T-cell (primary cell): ENCODE results near the gene ZFHX3. TPM values are rescaled to one million over a fixed set of nuclear protein-coding genes. Genes with fewer than 3 reads are reported as not detected.

ENCODE experiments used
- ATAC-seq, 4 experiments: fragments of 200-7000 bp in 3 of 4; fragments of 150-1000 bp in 1 of 4; cut with Tn5 transposase; replicated peaks in 1 of 4; 1 replicate in 3 of 4; 2 replicates in 1 of 4; pipeline ENCODE4 v1.10.0; 2021; ENCODE audit warnings: moderate library complexity in 3 of 4, mild to moderate bottlenecking in 2 of 4, moderate number of reproducible peaks in 1 of 4
- CTCF ChIA-PET, 2 donors: fragments of 300-600 bp; sonication (Branson Sonifier 250); formaldehyde crosslinking; loops; one replicate each; lab custom pipeline; 2022; ENCODE audit warnings: antibody characterized with exemption in 2 of 2; lab: Charles Lee
- POLR2A ChIA-PET, 2 donors: fragments of 300-600 bp; sonication (Branson Sonifier 250); formaldehyde crosslinking; loops; one replicate each; lab custom pipeline; 2022; ENCODE audit warnings: antibody characterized with exemption in 2 of 2; lab: Charles Lee
- DNase-seq, 35 experiments: peaks; one replicate each; pipeline versions ENCODE4 v3.0.0 to v3.0.0-alpha.2; 2013 to 2023
- H3K27ac ChIP-seq: one replicate; pipeline ENCODE4 v1.5.1; 2013; ENCODE audit warnings: low read length
- H3K27me3 ChIP-seq, 2 experiments: replicated peaks in 1 of 2; 1 replicate in 1 of 2; 2 replicates in 1 of 2; pipeline versions ENCODE4 v1.6.1 to v1.7.0; 2013; ENCODE audit warnings: low read length in 1 of 2, mixed read lengths in 1 of 2; ENCODE audit not compliant: control insufficient read depth in 2 of 2, insufficient read depth in 2 of 2; ENCODE audit errors: extremely low read depth in 1 of 2
- H3K36me3 ChIP-seq, 2 donors: 1 replicate in 1 of 2; 2 replicates in 1 of 2; pipeline versions ENCODE4 v1.6.1 to v1.7.0; 2013; ENCODE audit warnings: low read length in 1 of 2; ENCODE audit not compliant: control insufficient read depth in 2 of 2, insufficient read depth in 1 of 2; ENCODE audit errors: extremely low read depth in 1 of 2
- H3K4me1 ChIP-seq, 2 experiments: 1 replicate in 1 of 2; 2 replicates in 1 of 2; pipeline versions ENCODE4 v1.6.1 to v1.7.0; 2013; ENCODE audit warnings: low read length in 2 of 2, mixed read lengths in 1 of 2; ENCODE audit not compliant: insufficient read depth in 2 of 2, control insufficient read depth in 1 of 2; ENCODE audit errors: extremely low read depth in 1 of 2
- H3K4me3 ChIP-seq, 2 donors: 1 replicate in 1 of 2; 2 replicates in 1 of 2; pipeline versions ENCODE4 v1.5.1 to v1.7.0; 2013; ENCODE audit warnings: mild to moderate bottlenecking in 2 of 2, low read length in 1 of 2, moderate library complexity in 1 of 2; ENCODE audit not compliant: control insufficient read depth in 1 of 2; ENCODE audit errors: extremely low read depth in 1 of 2
- H3K9me3 ChIP-seq: 2 replicates; pipeline ENCODE4 v1.7.0; 2013
- H3K27ac Mint-ChIP-seq, 2 donors: one replicate each; pipeline ENCODE4 v1.8.0; 2020 to 2021; ENCODE audit warnings: mild to moderate bottlenecking in 2 of 2, mixed read lengths in 2 of 2
- H3K27me3 Mint-ChIP-seq, 2 donors: one replicate each; pipeline ENCODE4 v1.8.0; 2021 to 2022; ENCODE audit warnings: mixed read lengths in 2 of 2
- H3K36me3 Mint-ChIP-seq: one replicate; pipeline ENCODE4 v1.8.0; 2021; ENCODE audit warnings: mixed read lengths
- H3K4me1 Mint-ChIP-seq, 3 donors: one replicate each; pipeline ENCODE4 v1.8.0; 2020 to 2022; ENCODE audit warnings: mixed read lengths in 3 of 3, mild to moderate bottlenecking in 1 of 3
- H3K4me3 Mint-ChIP-seq, 3 donors: one replicate each; pipeline ENCODE4 v1.8.0; 2020 to 2022; ENCODE audit warnings: mild to moderate bottlenecking in 3 of 3, mixed read lengths in 3 of 3, moderate library complexity in 3 of 3
- H3K9me3 Mint-ChIP-seq, 3 donors: one replicate each; pipeline ENCODE4 v1.8.0; 2020 to 2022; ENCODE audit warnings: mixed read lengths in 3 of 3
- WGBS: methylation state at CpG from one replicate; pipeline ENCODE4 v1.1.5; 2013; ENCODE audit warnings: missing lambda C conversion rate; ENCODE audit not compliant: insufficient coverage; 5-methylcytosine and 5-hydroxymethylcytosine counted together
- total RNA-seq, 35 experiments: library from RNA in 6 of 35; stranded (reverse) in 6 of 35; fragments of 120-200 nt in 1 of 35; gene quantifications; one replicate each; pipeline versions ENCODE4 v1.2.1 to v1.2.4 and lab custom pipeline; 2013 to 2026

The ZFHX3 gene
- total RNA-seq, 5 donors from 2014 or later (not counting 1 experiment from before 2014, with no cell fraction given), result 0.35 to 2.1 (median 1.0) TPM

- CTCF ChIA-PET, result no interaction called here
- Mint-ChIP-seq H3K27ac (peak overlapping the region in 1 of 2 donors; percentile 71), H3K9me3 (no peaks in the 10 kb centered on the region), H3K4me3 (peak overlapping the region; percentile 83 to 92 (median 90)), H3K4me1 (peaks cover 12 to 39% (median 31%) of the 10 kb centered on the region in 3 donors), H3K36me3 (no peaks in the 10 kb centered on the region), H3K27me3 (peaks cover 56 to 63% of the 10 kb centered on the region in 2 donors)
- Histone ChIP-seq H3K9me3 (no peaks in the 10 kb centered on the region), H3K4me1 (peaks cover 10 to 16% of the 10 kb centered on the region in 2 experiments), H3K4me3 (peak overlapping the region in 1 of 2 donors; percentile 32), H3K27ac (no peak overlapping the region), H3K27me3 (peaks cover 24 to 29% of the 10 kb centered on the region in 2 experiments), H3K36me3 (no peaks in the 10 kb centered on the region)
- DNase-seq, result no peak
- ATAC-seq, result peak; percentile 19 to 43 (median 29)
- 2% methylated on average over 93 of the region's 101 CpGs for WGBS
- POLR2A ChIA-PET, result no interaction called here
These were observed 9.6 kb upstream of the ZFHX3 start for GRCh38 chr16:73057291-73058210.

DNA sequence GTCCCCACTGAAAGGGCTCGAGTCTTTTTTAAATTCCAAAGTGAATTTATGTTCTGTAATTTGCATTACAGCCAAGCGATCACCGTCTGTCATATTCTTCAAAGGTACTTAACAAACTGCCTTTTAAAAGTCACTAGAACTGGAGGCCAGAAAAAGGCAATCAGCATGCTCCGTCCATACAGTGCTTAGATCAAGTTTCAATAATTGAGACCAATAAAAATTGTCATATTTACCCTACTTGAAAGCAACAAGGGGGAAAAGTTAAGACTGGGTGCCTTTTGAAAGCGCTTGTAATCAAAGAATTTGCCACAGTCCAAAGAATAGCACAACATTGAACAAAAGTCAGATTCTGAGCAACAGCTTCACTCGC lies 9.0 kb upstream of the ZFHX3 start:
- no peak overlapping the region for H3K27ac ChIP-seq
- WGBS, result 92% methylated on average over 2 of the region's 6 CpGs
- DNase-seq (no peak), ATAC-seq (no peak)
- H3K9me3 ChIP-seq, result no peaks in the 10 kb centered on the region
- H3K4me3 Mint-ChIP-seq, result peak overlapping the region; percentile 83 to 92 (median 90)
- H3K4me1 Mint-ChIP-seq, result peaks cover 12 to 35% (median 26%) of the 10 kb centered on the region in 3 donors
- H3K36me3 ChIP-seq, result no peaks in the 10 kb centered on the region
- H3K4me1 ChIP-seq, result peaks cover 9 to 15% of the 10 kb centered on the region in 2 experiments
- H3K27me3 ChIP-seq, result peaks cover 19 to 27% of the 10 kb centered on the region in 2 experiments
- ChIA-PET CTCF (interaction anchor here in 1 of 2 donors (0.5 kb wide), 1 partner anchor 14 kb away, joined by 5 read pairs; no protein-coding TSS in a partner anchor), POLR2A (interaction anchor here in 1 of 2 donors (0.6 kb wide), 1 partner anchor 48 kb away, joined by 6 read pairs; no protein-coding TSS in a partner anchor)
- peaks cover 50 to 57% of the 10 kb centered on the region in 2 donors for H3K27me3 Mint-ChIP-seq
- H3K9me3 Mint-ChIP-seq, result no peaks in the 10 kb centered on the region
- H3K4me3 ChIP-seq, result no peak overlapping the region
- peak overlapping the region in 1 of 2 donors; percentile 71 for H3K27ac Mint-ChIP-seq
- no peaks in the 10 kb centered on the region for H3K36me3 Mint-ChIP-seq

- Histone ChIP-seq H3K4me1 (peaks cover 9 to 15% of the 10 kb centered on the region in 2 experiments), H3K27me3 (peaks cover 16 to 27% of the 10 kb centered on the region in 2 experiments), H3K27ac (no peak overlapping the region), H3K9me3 (no peaks in the 10 kb centered on the region), H3K4me3 (no peak overlapping the region), H3K36me3 (no peaks in the 10 kb centered on the region)
- Mint-ChIP-seq H3K27me3 (peaks cover 47 to 54% of the 10 kb centered on the region in 2 donors), H3K27ac (no peak overlapping the region), H3K9me3 (no peaks in the 10 kb centered on the region), H3K36me3 (no peaks in the 10 kb centered on the region), H3K4me1 (peaks cover 12 to 35% (median 26%) of the 10 kb centered on the region in 3 donors), H3K4me3 (peak overlapping the region; percentile 18 to 92 (median 29))
- ATAC-seq (no peak), DNase-seq (no peak)
- ChIA-PET POLR2A (interaction anchor here in 1 of 2 donors (0.6 kb wide), 1 partner anchor 49 kb away, joined by 6 read pairs; no protein-coding TSS in a partner anchor), CTCF (interaction anchor here in 1 of 2 donors (0.5 kb wide), 1 partner anchor 15 kb away, joined by 5 read pairs; no protein-coding TSS in a partner anchor)
- WGBS, result no CpG with 5 or more reads among the region's 7 CpGs
These were observed 8.5 kb upstream of the ZFHX3 start for GRCh38 chr16:73056448-73056847.

DNA sequence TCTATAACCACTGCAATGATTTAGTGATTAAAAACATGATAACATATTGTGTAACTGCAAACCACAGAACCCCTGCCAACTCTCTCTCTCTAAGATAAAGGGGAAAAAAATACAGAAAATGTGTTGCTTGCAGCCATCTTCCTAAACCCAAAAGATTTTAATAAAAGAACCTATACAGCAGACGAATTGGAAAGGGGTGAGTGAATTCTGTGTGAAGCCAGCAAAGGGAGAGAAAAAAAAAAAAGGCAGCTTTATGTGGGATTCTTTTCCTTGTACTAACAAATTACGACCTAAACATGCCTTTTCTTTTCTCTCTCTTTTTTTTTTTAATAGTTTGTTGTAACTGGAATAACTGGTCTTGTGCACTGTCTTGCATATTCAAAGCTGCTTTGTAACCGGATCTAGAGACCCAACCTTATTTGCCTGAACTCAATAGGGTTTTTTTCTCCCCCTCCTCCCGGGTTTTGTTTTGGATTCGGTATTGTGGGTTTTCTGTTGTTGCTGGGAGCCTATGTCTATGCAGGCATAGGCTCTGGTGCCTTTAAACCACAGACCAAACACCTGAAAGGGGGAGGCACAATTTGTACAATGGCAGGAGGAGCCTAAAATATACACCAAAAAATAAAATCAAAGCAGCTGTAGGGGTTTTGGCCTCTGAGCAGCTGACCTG lies 7.0 kb upstream of the ZFHX3 start:
- ATAC-seq, result peak in 1 of 4 experiments; percentile 46
- peak overlapping the region in 1 of 2 donors; percentile 44 for H3K27ac Mint-ChIP-seq

GRCh38 chr16:73054498-73054812 lies 6.5 kb upstream of the ZFHX3 start:
- DNase-seq (no peak), ATAC-seq (no peak)
- peaks cover 9 to 13% of the 10 kb centered on the region in 2 experiments for H3K4me1 ChIP-seq
- H3K27ac ChIP-seq, result no peak overlapping the region
- peaks cover 11 to 31% (median 24%) of the 10 kb centered on the region in 3 donors for H3K4me1 Mint-ChIP-seq
- no peaks in the 10 kb centered on the region for H3K36me3 ChIP-seq
- H3K4me3 ChIP-seq, result no peak overlapping the region
- POLR2A ChIA-PET, result no interaction called here
- H3K27me3 Mint-ChIP-seq, result peaks cover 31 to 38% of the 10 kb centered on the region in 2 donors
- H3K36me3 Mint-ChIP-seq, result no peaks in the 10 kb centered on the region
- H3K4me3 Mint-ChIP-seq, result no peak overlapping the region
- H3K27ac Mint-ChIP-seq, result no peak overlapping the region
- CTCF ChIA-PET, result interaction anchor here in 1 of 2 donors (0.7 kb wide), 1 partner anchor 93 kb away, joined by 11 read pairs; no protein-coding TSS in a partner anchor
- H3K27me3 ChIP-seq, result peaks cover 7 to 26% of the 10 kb centered on the region in 2 experiments
- H3K9me3 Mint-ChIP-seq, result no peaks in the 10 kb centered on the region
- H3K9me3 ChIP-seq, result no peaks in the 10 kb centered on the region
- 89% methylated on average over 1 of the region's 6 CpGs for WGBS

More for the DNA sequence above, 7.0 kb upstream of the ZFHX3 start:
- POLR2A ChIA-PET, result interaction anchor here (0.7 kb wide), 2 partner anchors 170 to 1260 kb away, joined by 3 to 6 read pairs; no protein-coding TSS in a partner anchor
- H3K9me3 Mint-ChIP-seq, result no peaks in the 10 kb centered on the region
- WGBS, result no CpG with 5 or more reads among the region's 5 CpGs
- CTCF ChIA-PET, result interaction anchor here in 1 of 2 donors (0.7 kb wide), 1 partner anchor 94 kb away, joined by 11 read pairs; no protein-coding TSS in a partner anchor
- peaks cover 36 to 43% of the 10 kb centered on the region in 2 donors for H3K27me3 Mint-ChIP-seq
- H3K36me3 Mint-ChIP-seq, result no peaks in the 10 kb centered on the region
- peak overlapping the region in 1 of 3 donors; percentile 92 for H3K4me3 Mint-ChIP-seq
- Histone ChIP-seq H3K4me1 (peaks cover 9 to 15% of the 10 kb centered on the region in 2 experiments), H3K27me3 (peaks cover 10 to 24% of the 10 kb centered on the region in 2 experiments), H3K36me3 (no peaks in the 10 kb centered on the region), H3K9me3 (no peaks in the 10 kb centered on the region), H3K4me3 (no peak overlapping the region), H3K27ac (no peak overlapping the region)
- H3K4me1 Mint-ChIP-seq, result peaks cover 12 to 35% (median 26%) of the 10 kb centered on the region in 3 donors
- DNase-seq, result no peak

DNA sequence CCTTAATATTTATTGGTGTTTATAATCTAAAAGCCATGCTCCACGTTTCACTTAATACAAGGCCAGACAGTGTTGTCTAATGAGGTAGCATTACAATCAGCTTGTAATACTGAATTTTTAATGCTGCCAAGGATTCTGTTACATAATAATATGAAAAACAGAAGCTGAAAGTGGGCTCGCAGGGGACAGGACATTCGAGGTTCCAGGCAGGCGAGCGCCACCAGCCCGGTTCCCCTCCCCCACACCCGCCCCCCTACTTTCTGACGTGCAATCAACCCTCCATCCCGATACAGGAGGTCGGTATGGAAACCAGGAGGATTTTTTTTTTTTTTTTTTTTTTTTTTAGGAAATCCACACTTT lies 6.2 kb upstream of the ZFHX3 start:
- no peak overlapping the region for H3K4me3 ChIP-seq

More for the DNA sequence above, 6.2 kb upstream of the ZFHX3 start:
- POLR2A ChIA-PET, result no interaction called here
- Mint-ChIP-seq H3K36me3 (no peaks in the 10 kb centered on the region), H3K27ac (no peak overlapping the region), H3K4me1 (peaks cover 10 to 29% (median 20%) of the 10 kb centered on the region in 3 donors), H3K9me3 (no peaks in the 10 kb centered on the region), H3K4me3 (no peak overlapping the region), H3K27me3 (peaks cover 30 to 37% of the 10 kb centered on the region in 2 donors)
- no peak overlapping the region for H3K27ac ChIP-seq
- H3K27me3 ChIP-seq, result peaks cover 6 to 24% of the 10 kb centered on the region in 2 experiments
- H3K9me3 ChIP-seq, result no peaks in the 10 kb centered on the region
- no CpG with 5 or more reads among the region's 10 CpGs for WGBS
- DNase-seq, result no peak
- H3K36me3 ChIP-seq, result no peaks in the 10 kb centered on the region
- CTCF ChIA-PET, result interaction anchor here in 1 of 2 donors (0.7 kb wide), 1 partner anchor 93 kb away, joined by 11 read pairs; no protein-coding TSS in a partner anchor
- no peak for ATAC-seq
- peaks cover 8 to 9% of the 10 kb centered on the region in 2 experiments for H3K4me1 ChIP-seq
